ENCODE results near the gene GNAL. TPM values are rescaled to one million over a fixed set of nuclear protein-coding genes. Genes with fewer than 3 reads are reported as not detected.

GNAL gene
- total and polyA plus RNA-seq, 2 of the 4 experiments (the other 2 are of a cell fraction): 0.15 to 0.36 TPM

DNA sequence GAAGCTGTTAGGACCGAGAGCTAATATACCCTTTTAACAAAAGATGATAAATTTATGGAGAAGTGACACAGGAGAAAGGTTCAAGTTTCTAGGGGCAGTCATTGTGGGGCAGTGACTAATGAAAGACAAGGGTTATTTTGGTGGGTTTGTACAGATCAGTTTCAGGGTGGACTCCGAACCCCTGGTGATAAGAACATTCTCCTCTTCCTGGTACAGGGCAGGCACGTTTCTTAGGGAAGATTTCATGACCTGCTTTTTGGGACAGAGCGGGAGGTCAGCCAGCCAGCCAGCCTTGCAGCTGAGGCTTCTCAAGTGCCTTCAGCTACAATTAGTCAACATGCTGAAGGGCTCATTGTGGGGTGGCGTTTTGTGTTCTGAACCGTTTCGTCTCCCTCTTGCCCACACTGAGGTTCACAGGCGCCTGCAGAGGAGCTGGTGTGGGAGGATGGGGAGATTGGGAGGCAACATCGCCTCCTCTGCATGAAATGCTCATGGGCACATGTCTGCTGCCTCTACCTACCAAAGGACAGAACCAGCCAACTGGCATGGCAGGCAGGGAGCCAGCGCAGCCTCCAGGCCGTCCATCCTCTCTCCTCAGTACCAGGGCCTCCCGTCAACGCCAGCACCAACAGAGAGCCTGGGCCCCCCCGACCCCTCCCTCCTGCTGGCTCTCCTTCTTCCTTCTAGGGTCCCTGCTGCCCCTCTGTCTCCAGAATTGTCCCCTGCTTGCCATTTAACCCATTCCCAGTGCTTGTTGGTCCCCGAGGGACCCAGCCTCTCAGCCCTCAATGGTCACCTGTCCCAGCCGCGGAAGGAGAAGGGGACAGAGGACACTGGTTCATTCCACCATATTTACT is 171.8 kb downstream of the GNAL start (continued):
- TF ChIP-seq, protein P1, sequence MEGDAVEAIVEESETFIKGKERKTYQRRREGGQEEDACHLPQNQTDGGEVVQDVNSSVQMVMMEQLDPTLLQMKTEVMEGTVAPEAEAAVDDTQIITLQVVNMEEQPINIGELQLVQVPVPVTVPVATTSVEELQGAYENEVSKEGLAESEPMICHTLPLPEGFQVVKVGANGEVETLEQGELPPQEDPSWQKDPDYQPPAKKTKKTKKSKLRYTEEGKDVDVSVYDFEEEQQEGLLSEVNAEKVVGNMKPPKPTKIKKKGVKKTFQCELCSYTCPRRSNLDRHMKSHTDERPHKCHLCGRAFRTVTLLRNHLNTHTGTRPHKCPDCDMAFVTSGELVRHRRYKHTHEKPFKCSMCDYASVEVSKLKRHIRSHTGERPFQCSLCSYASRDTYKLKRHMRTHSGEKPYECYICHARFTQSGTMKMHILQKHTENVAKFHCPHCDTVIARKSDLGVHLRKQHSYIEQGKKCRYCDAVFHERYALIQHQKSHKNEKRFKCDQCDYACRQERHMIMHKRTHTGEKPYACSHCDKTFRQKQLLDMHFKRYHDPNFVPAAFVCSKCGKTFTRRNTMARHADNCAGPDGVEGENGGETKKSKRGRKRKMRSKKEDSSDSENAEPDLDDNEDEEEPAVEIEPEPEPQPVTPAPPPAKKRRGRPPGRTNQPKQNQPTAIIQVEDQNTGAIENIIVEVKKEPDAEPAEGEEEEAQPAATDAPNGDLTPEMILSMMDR (conservative IDR thresholded peaks at IDR 0.05; ENCODE audit: low read depth, low read length): no peak
